ENCODE measurements around the gene BMP5.

Gene BMP5

DNA sequence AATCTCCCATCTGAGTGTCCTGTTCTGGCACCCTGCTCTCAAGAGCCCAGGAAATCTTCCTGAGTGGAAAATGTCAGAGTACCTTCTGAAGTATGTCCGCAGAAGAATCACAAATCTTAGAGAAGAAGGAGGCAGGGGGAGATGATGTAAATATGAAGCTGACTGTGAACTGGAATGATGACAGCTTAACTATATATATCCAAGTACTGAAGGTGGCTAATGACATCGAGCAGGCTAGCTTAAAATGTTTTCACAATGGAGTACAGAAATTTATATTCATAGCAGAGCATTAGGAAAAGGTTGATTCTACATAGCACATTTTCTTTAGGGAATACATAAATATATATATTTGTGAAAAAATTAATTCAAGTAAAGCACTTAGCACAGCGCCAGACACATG, 64.3 kb downstream of the BMP5 start:
- no peak for DNase-seq (ENCODE audit: low read depth in 2 of 2)

DNA sequence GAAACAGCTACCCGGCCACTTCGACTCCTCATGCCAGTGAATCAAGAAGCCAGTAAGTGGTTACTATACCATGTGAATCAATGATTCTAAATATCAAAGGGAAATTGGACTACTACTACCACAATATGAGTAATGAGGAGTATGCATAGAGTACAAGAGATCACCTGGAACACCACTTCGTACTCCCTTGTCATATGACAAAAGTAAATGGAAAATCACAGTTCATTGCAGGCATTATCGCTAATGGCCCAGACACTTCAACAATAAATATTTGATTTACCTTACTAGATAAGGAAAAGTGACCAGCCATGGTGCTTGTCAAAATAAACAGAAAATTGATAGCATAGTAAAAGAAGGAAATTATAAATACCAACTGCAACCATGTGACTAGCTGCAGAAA, 73.1 kb downstream of the BMP5 start:
- no peak for DNase-seq (ENCODE audit: low read depth in 2 of 2)

DNA sequence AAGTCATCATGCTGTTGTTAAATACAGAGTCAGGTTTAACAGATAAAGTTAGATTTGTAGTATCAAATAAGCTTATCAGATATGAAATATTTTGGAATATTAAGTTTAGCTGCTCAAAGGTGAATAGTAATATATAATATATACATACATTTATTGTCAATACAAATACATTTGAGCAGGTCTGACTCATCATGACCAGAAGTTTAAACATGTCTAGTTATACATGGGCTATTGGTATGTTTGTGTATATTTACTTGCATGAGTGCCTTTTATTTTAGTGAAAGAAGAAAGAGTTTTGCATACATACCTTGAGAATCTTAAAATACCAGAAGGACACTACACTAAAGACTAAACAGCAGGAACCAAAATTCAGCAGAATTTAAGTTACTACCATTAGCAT, 76.8 kb downstream of the BMP5 start:
- no peak for DNase-seq (ENCODE audit: low read depth in 2 of 2)

DNA sequence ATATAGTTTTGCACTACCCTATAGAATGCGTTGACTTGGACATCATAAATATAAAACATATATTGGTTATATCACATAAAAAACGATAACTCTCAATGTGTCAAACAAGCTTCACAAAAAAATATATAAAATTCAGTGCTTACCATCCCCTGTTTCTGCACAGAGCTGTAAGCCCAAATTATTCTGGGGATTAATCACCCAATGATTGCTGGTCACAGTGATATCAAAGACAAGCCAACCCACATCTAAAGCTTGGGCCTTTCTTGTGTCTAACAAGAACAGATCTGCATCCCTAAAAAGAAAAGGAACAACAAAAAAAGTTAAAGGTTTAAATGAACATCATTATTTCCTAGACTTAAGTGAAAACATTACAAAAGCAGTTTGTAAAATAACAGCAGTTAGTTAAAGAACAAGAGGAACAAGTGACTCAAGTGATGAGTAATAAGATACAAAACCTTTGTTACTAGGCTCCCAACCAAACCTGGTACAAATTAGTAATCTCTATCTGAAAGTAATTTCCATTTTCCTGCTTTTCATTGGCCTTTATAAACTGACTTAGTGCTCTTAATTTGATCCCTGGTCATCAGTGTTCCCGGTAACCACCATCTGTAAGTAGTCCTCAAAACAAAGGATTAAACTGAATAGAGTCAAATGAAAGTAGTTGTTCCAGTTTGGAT, 81.1 kb downstream of the BMP5 start:
- DNase-seq (ENCODE audit: low read depth in 2 of 2): no peak

DNA sequence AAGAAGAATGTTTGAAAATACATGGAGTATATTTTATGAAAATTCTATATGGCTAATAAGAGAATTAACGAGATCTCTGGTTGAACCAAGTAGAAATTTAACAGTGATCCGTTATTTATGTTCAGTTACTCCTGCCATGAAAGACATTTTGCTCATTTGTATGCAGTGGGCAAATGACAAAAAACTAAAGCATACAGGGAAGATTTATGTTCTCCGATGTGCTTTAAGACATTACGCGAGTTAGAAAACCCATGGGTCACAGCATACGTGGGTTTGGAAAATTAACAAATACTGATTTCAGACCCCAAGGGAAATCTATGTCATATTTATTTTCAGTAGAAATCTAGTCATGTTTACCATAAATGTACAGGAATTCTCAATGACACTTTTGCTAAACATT, 90.1 kb downstream of the BMP5 start:
- no peak for DNase-seq (ENCODE audit: low read depth in 2 of 2)

DNA sequence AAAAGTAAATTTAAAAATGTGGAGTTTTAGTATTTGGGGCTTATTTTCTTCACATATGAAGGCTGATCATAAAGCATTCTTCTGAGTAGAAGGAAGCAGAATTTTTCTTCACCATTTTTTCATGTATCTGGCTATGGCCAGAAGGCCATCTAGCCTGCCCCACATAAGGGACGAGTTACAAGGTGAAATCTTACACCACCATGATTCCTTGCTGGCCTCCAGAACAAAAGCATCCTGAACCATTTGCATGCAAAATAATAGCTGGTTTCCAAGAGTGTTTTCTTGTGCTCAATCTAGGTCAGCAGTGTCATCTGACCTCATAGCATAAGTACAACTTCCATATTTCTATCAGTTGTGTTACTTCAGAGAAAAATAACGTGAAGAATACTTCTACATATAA, 93.1 kb downstream of the BMP5 start:
- no peak for DNase-seq (ENCODE audit: low read depth in 2 of 2)

DNA sequence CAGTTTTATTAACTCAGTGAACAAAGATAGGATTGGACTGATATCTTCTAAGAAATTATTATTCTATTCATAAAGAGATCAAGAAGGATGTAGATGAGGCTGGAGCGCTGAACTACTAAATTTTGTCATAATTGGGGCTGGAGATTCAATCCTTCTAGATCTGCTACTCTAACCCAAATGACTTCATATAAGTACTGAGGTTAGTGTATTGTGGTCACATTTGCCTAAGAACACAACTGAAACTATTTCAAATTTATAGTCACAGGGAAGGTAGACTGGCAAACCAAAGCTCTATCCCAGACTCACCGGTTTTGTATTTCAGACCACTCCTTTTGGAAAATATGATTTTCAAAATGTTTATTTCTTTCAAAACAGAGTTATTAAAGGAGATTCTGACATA, 96.7 kb downstream of the BMP5 start:
- DNase-seq (ENCODE audit: low read depth in 2 of 2): no peak

DNA sequence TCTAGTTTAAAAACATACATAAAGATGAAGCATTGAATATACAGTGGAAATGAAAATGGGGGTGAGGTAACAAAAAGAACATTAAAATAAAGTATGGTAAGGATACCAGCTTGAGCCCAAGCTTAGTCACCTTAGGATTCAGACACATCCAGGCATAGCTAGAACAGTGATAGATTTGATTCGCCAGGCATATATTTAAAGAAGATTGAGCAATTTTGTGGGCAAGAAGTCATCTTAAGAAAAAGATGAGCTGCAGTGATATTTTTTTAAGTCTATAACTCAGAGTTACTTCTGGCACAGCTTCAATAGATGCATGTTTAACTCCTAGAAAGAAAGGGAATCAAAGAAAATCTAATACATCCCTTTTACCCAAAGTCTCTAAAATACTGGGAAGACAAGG, 97.9 kb downstream of the BMP5 start:
- no peak for DNase-seq (ENCODE audit: low read depth in 2 of 2)

DNA sequence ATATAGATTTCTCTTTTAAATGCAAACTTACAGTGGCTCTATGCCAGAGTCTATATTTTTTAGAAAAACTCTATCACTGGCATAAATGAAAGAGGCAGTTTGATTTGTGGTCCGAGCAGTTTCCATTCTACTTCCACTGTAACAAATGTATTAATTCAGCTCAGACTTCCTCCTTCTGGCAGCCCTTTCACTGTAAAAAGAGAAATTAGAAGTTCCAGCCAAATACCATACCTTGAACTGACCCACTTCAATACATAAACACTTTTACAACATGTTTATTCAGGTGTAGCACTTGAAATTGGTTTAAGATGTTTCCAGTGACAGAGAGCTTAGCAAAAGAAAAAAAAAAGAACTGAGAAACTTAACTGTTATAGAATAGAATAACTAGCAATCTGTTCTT, 99.3 kb downstream of the BMP5 start:
- DNase-seq (ENCODE audit: low read depth in 2 of 2): no peak

DNA sequence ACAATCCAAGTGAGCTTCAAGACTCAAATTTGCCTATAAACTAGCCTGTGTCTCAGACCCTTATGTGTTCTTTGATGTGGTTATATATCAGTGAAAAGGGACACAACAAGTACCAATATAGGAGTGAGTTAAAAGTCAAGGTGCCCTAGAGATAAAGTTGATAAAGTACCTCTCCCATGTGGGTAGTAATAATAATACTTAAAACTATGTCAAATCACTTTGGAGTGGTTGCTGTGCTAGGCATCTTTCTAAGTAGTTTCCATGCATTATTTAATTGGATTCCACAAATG, 100.4 kb downstream of the BMP5 start:
- no peak for DNase-seq (ENCODE audit: low read depth in 2 of 2)

DNA sequence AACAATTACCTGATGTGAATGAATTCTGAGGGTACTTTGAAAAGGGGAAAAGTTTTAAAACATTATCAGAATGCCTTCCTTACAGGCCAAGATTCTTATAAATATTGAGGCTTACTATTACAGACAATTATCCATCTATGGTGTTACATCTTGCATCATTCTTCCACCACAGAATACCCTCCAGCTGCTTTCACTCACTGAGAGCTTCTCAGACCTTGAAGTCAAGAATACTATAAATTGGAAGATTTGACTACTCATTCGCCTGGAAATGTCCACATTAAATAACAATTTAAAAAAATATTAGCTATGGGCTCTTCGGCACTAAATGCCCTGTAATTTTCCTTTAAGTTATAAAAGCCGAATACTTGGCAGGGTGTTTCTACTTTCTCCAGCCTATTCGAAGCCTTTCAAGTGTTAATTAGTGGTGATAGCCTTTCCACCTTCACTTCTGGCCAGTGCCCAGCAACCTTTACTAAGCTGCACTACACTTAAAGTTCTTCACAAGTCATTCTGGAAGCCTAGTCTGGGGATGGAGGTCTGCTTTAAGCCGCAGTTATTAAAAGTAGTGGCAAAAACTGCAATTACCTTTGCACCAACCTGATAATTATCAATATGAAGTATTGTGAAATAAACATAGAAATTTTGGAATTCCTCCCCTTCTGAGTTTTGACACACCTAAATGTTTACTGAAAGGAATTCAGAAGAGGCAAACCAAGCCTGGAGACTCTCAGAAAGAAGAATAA, 100.9 kb downstream of the BMP5 start:
- no peak for DNase-seq (ENCODE audit: low read depth in 2 of 2)

DNA sequence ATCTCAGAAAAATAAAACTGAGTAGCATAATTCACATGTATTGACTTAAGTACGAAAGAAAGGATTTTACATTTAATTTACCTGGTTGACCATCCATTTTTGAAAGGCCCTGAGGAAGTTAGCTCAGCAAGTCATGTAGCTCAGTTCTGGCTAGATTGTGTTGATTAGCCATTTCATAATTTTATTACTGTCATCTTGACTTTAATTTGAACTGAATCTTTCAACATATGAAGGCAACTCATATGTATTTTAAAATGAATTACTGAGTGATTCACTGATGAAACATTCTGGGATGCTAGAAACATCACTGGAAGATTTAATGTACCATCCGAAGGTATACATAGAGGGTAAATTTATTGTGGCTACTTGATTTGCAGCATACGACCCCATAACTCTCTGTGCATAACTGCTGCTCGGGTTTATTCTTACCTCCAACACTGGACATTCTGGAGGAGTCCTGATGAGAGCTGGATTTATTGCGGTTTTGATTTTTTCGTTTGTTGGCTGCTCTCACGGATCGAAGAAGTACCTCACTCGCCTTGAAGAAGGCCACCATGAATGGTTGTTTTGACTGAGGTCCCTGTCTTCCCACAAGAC, 101.7 kb downstream of the BMP5 start:
- DNase-seq (ENCODE audit: low read depth in 2 of 2): no peak

DNA sequence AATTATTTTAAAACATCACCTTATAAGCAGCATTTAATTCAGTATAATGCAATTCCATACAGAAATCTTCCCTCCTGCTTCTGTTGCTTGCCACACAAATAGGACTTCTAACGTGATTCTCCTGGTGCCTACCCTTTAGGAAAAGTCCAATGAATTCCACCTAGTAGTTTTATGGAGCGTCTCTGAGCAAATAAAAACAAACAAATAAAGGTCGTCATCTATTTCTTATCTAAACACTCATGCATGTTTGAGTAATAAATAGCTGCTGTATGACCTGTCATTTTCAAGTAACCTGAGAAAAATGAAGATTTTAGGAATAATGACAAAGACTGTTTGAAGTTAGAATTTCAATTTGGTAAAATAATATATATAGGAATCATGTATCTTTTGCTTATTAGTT, 102.7 kb downstream of the BMP5 start:
- DNase-seq (ENCODE audit: low read depth in 2 of 2): no peak

DNA sequence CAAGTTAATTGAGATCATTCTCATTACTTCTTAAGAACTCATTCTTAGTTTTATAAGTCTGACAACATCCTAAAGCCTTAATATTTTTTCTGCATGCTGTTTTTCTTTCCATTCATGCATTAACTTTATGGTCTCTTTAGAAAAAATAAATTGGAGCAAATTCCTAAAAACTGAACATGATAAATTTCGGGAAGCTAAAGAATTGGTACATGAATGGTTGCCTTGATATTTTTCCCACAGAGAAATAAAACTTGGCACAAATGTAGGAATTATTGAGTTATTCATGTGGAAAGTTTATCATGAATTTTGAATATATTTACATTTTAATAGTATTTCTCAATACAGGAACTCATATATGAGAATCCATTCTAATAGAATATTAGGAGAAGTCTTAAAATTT, 115.9 kb downstream of the BMP5 start:
- DNase-seq (ENCODE audit: low read depth in 2 of 2): no peak

DNA sequence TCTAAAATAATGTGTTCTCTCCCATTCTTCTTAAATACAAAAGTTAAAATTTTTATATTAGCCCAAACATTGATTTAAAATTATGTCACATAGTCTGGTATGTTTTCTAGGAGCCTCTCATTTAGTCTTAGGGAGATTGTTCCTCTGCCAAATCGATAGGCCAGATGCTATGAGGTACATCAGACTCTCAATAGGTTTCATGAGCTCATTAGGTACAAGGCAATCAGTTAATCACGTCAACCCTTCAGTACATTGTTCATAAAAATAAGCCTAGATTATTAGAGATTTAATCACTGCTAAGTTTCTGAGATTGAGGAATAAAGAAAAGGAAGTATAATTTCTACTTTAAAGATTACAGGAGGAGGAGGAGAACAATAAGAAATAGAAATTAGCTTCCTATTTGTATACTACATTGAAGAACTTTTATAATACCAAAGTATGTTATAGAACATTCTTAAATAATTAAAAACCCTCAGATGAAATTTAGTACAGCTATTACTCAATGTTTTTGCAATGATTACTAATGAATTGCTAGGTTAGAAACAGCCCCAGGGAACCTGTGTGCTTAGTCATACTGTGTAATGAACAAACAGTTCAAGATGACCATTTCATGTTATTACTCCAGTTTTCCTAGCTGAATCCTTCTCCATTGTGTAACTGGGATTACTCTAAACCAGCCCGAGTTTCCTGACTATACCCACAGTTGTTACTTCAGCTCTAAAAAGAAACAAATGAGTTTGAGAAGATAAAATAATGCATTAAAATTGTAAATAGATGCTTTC, 117.0 kb downstream of the BMP5 start:
- DNase-seq (ENCODE audit: low read depth in 2 of 2): no peak

DNA sequence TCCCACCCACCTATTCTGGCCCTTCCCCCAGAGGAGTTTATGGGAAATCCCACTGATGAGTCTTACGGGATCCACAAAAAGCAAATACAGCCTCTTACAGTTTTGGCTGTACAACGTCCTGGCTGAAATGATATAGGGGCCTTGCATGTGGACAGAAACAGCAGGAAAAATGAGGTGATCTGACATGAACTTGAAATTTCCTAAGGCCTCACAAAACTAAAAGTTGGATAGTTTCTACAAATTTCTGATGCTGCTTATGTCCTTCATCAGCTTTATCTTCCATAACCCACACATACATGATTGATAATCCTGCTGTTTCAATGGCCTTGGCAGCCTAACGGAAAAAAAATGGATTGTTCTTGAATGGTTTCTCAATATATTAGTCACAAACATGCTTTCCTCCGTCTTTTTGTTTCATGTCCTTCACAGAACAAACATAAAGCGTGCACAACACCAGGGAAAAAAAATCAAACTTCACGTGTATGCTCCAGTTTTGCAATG, 118.8 kb downstream of the BMP5 start:
- no peak for DNase-seq (ENCODE audit: low read depth in 2 of 2)

DNA sequence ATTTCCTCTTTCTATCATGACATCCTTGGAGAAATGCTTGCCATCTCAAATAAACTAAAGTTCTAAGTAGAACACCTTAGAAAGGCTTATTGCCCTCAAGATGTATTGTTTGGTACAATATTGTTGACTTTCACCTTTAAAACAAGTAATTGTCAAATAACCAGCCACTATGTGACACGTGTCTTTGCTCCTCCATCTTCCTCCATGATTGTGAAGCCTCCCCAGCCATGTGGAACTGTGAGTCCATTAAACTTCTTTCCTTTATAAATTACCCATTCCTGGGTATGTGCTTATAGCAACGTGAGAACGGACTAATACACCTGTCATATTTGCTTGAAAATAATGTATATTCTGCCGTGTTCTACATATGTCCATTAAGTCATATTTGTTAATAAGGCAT, 126.5 kb downstream of the BMP5 start:
- DNase-seq (ENCODE audit: low read depth in 2 of 2): no peak

DNA sequence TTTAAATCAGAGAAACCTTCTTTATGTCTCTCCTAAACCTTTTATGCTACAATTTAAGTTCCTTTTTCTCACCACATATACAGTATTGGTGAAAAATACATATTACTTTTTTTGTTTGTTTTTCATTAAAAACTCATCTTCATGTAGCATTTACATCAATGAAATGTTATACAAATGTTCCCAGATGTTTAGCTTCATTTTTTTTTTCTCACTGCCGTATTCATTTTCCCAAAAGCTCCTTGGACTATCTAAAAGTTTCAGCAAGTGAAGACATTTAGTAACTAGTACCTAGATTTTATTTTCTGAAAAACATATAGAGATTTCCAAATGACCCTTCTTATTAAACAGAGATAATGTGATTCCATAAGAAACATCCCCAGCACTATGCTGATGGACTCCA, 128.9 kb downstream of the BMP5 start:
- DNase-seq (ENCODE audit: low read depth in 2 of 2): no peak

DNA sequence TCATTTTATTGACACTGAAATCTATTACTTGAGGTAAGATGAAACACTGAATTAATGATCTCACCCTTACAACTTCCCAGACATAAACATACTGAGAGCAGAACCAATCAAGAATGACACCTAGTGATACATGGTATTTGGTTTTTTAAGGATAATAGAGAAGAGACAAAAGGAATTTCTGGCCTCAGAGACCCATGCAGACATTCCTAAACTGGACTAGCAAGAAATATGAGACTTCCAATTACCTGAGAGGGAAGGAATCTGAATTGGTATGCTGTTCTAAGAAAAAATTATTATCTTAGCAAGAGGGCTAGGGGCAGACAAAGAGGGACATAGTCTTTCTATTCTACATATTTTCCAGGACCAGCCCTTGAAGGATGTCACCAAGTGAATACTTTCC, 141.1 kb downstream of the BMP5 start:
- no peak for DNase-seq (ENCODE audit: low read depth in 2 of 2)

DNA sequence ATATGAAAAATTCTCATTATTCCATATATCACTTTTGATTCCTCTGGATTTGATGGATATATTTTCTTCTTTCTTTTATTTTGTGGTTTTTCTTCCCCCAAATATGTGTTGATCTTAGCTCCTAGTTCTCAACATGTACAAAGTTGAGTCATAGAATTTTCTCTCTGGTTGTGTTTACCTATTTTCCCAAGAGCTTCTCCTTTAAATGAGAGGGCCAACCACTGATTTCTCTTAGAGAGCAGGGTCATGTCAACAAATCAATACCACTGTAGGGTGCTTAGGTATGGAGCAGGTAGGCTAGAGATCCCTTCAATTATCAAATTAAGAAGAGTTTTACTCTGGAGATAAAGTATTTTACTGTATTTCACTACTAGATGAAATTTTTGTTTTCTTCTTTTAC, 145.7 kb downstream of the BMP5 start:
- no peak for DNase-seq (ENCODE audit: low read depth in 2 of 2)

DNA sequence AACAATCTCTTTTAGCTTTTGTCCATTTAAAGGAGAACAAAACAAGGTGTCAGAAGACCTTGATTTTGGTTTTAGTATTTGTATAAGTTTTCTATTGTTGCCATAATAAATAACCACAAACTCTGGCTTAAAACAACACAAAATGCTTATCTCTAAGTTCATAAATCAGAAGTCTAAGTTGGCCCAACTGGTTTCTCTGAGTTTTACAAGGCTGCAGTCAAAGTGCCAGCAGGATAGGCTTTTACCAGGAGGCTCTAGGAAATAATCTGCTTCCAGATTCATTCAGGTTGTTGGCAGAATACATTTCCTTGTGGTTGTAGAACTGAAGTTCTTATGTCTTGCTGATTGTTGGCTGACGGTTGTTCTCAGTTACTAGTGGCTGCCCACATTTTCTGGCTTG, 149.2 kb downstream of the BMP5 start:
- DNase-seq (ENCODE audit: low read depth in 2 of 2): no peak

DNA sequence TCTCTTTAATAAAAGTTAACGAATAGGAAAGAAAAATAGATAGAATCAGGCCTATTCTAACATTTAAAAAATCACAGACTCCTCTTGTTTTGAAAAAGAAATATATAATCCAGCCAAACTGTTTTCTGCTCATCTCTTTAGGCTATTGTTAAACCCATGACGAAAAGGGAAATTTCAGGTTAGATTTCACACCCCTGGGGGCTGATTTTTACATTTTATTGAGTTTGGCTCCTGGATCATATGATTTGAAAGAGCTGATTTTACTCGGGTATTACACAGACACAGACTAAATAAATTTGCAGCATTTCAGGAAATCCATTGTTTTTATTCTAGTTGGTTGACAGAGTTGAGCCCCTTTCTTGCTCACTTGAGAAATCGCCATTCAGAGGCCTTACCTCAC, 160.6 kb downstream of the BMP5 start:
- DNase-seq (ENCODE audit: low read depth in 2 of 2): no peak

DNA sequence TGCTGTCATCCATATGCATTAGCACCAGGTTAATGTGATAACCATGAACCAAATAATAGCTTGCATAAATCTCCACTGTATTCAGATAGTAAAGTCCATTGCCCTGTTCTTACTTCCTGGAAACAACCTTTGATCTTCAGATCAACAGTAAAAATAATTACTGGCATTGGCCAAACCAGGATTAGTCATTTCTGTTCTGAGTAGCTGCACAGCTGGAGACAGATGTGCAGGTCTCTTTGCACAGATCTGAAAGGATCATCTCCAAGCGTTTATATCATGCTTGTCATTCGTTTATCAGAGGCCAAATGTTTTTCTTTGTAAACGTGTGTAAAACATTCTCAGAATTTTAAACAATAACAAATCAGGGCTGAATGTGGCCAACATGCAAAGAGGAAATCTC, 162.0 kb downstream of the BMP5 start:
- DNase-seq (ENCODE audit: low read depth in 2 of 2): no peak
